NCI-H187 (cell line): Measurements from ENCODE around the gene ESRRB.

Experiments
- DNase-seq, 2 experiments: peaks; one replicate each; lab custom pipeline; 2025; lab: John Stamatoyannopoulos, UW

ESRRB gene

GRCh38 chr14:76375947-76376404, at the start of gene ESRRB:
Gene ESRRB, plus strand, starts transcription at chr14:76376137. Its CDS starts 265 bp downstream, at chr14:76376402.
- DNase-seq = no peak

DNA sequence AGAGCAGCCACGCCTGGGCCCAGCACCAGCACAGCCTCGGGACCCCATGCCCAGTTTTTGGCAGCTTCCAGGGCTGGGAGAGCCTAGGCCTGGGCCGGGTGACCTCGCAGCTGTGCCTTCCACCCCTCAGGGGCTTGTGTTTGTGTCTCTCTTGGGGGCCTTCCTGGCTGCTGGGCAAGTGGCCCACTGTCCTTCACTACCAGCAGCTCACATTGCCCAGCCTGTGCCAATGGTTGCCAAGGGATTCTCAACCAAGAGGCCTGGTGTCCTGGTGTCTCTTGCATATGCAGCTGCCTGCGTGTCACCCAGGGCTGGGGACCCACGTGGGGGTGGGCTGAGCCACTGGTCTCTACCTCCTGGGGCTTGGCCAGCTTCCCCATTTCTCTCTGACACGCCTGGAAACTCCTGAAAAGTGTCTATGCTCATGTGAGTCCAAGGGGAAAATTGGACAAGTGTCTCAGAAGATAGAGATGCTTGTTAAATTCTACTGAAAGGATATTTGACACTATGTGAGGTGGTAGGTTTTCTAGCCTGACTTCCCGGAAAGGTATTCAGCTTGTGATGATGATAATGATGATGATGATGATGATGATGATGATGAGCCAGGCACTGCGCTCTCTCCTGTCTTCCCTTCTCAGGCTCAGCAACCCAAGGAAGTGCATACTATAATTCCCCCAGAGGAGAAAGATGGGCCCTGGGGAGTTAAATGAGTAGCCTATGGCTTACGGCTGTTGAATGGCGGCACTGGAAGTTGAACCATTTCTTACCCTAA, 48.8 kb upstream of the ESRRB start:
- no peak for DNase-seq

DNA sequence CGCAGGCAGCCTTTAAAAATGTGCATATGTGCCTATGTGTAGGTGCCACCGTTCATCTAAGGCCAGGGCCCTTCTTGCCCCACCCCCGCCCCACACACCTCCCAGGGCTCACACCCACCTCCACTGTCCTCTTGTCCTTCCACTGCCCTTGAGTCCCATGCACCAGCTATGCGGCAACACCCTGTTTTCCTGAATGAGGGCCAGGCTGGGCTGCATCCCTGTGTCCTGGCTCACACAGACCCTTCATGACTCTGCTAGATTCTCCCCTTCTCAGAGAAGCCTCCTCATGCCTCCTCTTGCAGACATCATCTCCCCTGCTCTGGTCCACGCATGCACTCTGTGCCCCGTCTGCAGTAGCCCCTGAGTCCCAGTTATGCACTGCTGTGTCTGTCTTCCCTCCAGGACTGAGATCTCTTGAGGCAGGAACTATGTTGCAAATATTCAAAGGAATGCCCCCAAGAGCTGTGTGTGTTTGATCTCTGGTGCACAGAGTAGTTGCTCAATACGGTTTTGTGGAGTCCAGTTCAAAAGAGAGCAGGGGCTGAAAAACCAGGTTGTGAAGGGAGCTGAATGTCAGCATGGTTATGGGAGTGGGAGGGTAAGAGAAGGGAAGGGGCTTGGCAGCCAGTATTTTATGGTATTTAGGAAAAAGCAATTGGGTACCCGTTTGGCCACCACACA, 47.3 kb upstream of the ESRRB start:
- no peak for DNase-seq

DNA sequence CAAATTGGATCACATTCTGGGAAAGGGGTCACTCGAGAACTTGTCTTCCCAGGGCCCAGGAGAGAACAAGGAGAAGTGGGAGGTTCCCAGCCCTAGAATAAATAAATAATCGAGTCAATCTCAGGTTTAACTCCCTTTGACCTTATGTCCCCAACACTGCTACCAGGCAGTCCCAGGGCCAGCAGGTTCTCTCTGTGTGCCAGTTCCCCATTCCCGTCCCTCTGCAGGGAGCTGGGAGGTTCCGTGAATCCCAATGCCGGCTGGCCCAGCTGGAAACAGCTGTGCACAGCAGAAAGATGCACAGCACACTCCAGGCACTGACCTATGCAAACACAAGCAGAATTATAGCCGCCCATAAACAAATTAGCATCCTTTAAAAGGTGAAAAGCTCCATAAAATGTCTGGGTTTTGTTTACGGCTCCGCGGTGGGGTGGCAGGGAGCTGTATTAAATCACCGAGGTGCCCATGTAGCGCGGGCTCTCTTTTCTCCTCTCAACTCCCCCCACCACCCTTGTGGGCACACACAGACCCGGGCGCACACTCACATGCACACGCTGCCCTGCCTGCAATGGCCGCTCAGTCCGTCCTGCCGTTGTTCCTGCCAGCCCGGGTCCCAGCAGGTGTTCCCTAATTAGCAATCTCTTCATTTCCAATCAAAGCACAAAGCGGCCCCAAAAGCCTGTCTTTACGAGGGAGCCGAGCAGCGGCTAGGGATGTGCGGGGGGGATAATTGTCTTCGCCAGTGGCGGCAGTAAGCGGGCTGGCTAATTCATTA, 46.6 kb upstream of the ESRRB start:
- DNase-seq = no peak

DNA sequence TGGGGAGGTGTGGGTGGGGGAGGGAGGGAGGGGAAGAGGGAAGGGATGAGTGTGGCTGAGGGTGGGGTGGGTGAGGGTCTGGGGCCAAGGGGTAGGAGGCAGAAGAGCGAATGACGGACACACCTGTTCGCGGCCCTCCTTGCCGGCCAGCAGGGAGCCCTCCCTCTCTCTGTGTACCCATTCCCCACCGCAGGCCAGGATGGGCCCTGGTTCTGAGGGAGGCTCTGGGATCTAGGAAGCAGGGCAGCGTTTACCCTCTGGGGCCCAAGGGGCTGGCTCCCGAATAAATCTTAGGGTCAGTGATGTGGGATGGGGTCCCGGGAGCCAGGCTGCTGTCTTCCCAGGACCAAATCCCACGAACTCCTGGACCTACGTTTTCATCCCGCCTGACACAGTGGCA, 46.0 kb upstream of the ESRRB start:
- DNase-seq = no peak

DNA sequence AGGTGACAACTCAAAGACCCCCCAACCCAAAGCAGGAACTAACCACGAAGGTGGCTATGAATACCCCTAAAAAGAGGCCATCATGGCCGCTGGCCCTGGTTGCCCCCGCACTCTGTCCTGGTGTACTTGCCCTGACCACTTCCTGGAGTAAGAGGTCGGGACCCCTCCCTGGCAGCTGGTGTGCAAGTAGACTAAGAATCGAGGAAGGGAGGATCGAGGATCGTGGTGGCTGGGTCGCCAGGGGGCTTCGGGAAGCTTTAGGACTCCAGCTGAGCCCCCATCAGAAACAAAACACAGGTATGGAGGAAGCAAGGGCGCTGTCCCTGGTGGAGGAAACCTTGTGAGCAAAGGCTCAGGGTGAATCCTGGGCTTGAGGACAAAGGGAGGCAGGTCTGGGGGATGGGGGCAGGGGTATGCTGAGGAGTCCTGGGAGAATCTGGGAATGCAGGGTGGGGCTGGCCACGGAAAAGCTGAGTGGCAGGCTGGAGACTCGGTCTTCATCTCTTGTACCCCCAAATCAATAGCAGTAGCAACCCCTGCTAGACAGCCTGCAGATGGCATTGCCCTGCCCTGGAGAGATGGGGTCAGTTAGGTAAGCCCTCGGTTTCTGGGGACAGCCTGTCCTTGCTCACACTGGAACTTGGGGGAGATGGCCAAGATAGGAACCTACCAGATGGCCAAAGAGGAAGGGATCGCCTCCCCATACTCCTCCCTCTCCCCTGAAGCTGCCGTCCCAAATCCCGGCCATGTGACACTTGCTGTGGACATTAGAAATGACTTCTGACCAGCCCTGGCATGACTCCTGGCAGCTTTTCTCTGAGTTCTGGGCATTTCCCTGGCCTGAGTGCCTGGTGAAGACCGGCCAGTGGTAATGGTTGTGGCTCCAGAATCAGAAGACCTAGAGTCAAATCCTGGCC, 45.3 kb upstream of the ESRRB start:
- DNase-seq = no peak

- no peak for DNase-seq
Observed at GRCh38 chr14:76331328-76332011, 44.5 kb upstream of the ESRRB start.

- no peak for DNase-seq
Observed at GRCh38 chr14:76333664-76334063, 42.3 kb upstream of the ESRRB start.

DNA sequence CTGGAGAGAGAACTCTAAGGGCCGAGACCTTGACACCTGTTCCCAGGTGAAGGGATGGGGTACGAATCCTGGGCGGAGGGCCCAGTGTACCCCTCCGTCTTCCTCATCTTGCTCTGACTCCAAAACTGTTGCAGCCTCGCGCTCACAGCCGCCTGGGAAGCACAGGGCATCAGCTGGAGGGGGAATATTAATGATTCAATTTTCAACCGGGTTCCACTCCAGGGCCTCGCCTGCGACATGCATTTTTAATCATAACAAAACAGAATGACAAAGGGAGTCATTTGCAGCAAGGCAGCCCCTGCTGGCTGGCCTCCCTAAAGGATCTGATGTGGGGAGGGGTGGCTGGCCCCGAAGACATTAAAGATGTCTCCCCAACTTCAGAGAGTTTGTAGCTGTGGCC, 41.6 kb upstream of the ESRRB start:
- no peak for DNase-seq

DNA sequence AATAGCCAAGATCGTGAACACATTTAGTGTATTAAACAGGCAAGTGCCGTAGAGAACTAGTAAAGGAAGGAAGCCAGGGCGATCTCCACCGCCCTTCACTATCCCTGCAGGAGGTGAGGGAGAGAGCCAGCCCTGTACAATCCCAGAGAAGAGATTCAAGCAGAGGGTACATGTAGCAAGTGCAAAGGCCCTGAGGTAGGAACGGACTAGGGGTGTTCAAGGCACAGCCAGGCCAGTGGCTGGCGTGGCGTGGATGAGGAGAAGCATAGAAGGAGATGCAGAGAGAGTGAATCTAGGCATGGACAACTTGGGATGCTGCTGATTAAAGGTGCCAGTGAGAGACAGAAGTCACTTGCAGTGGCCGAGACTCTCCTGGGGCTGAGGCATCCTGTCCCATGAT, 39.1 kb upstream of the ESRRB start:
- no peak for DNase-seq

DNA sequence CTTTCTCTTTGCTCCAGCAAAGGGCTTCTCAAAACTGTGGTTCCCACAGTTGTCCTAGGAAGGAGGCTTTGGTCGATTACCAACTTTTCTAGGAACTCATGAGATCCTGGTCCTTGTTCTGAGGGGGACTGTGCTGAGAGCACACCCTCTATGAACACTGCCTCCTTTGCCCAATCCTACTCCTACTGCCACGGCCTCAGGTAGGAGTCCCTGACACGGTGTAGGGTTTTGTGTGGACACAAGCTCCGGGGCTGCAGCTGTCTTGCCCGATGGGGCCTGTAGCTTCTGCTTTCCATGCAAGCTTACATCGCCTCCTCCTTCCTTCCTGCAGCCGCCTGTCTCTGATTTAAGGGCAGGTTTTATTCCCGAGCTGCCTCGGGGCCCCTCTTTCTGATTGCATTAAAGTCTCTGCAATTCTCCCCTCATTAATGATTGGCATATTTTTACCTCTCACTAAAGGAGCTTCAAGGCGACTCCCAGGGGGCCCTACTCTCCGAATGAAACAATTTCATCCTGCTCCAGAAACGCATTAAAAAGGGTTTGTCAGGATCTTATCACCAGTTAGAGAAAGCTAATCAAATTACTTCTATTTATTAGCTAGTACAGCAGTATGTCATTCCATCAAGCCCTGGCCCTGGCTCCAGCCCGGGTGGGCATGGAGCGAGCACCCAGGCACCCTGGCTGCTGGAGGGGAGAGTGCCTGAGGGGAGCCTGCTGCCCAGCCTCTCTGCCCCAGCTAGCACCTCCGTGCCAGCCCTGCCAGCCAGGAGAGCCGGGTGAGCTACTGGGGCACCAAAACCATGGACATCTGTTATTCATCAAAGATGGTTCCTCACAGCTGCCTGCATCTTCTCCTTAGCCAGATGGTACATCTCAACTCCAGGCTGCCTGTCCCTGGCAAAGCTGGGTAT, 38.0 kb upstream of the ESRRB start:
- no peak for DNase-seq

DNA sequence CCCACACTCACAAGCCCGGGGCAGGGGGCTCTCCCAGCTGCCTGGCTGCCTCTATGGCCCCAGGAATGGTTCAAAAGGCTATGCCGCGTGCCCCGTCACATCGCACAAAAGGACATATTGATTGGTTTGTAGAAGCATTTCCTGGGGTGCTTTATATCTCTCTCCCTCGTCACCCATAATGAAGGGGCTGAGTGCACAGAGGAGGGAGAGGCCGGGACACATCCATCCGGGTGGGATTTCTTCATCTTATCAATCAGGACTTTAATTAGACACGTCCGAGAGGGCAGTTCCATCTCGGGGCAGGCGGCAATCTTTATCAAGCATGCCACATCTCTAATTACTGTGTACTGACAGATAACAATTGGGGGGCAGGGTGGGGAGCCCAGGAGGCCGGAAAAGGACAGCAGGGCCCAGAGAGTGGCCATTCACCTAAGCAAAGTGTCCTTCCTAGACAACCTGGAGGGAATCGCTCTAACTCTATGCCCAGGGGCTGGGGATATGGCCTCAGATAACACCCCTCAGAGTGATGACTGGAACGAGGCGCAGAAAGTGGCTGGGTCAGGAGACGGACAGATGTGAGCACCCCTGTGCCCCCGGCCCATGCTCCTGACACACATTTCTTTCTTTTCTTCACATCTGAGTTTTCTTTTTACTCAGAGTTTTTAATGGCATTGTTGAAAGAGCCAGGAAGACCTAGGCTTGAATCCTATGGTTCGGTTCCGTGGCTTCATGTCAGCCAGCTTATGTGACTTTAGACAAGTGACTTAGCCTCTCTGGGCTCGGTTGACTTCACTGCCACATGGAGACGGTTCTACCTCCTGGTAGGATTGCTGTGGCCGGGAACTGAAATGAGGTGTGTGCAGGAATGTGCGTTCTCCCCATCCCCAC, 36.0 kb upstream of the ESRRB start:
- DNase-seq = no peak

GRCh38 chr14:76343386-76343785, 32.6 kb upstream of the ESRRB start:
- no peak for DNase-seq

DNA sequence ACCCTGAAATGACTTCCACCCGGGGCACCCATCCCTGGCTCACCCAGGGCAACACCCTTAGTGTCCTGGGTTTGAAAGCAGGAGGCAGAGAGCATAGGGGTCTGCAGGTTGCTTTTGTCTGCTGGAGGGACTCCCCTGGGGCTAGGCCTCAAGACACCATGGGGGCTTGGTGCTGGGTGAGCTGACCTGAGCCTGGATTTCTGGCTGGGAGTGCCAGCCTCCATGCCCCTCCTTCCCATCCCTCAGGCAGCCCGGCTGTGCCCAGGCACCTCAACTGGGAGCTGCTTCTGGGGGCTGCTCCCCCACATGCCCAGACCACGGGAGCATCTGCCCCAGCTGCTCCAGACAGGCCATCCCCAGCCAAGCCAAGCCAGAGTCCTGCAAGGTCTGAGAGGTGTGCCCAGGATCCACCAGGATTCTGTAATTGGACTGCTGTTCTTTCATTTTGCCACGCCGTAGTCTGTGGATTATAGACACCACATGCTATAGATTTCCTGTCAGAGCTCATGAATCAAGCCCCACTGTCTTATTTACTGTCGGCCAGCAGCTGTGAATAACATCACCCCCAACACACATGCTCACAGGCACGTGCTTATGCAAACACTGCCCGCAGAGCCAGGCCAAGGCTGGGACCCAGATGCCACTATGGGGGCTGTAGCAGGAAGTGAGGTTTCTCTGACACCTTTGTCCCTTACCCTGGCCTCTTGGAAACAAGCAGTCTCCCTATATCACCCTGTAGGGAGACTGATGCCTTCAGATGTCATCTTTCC, 29.4 kb upstream of the ESRRB start:
- no peak for DNase-seq

DNA sequence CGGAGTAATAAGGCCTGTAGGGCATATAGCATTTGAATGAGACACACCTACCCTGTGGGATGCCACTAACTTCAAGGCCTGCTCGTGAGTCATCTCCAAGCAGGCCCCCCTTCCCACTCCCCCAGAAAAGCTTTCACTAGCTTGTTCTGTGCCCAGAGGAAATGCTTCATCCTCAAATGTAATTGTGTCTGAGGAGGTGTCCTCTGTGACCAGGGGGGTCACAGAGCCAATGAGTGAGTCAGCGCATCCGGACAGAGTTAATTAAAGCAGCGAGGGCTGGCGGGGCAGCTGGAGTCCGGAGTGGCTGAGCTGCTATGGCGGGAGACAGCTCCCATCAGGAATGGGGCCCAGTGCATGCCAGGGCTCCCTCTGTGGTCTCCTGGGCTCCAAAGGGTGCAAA, 27.0 kb upstream of the ESRRB start:
- DNase-seq = no peak

DNA sequence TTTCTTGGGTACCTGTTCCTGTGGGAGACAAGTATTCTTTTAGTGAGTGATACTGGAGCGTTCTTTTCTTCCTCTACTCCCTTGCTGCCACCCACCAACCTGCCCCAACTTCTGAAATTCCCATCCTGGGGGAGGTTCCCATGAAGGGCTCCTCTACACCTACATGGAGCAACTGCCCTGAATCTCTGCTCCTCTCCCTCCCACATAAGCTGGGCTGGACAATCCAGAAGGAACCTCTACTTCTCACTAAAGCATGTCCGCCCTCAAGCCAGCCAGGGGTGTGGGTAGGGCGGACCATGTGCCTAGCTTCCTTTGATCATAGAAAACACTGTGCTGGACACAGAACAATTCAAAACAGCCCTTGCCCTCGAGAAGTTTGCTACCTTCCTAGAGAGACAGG, 25.9 kb upstream of the ESRRB start:
- DNase-seq = no peak

- no peak for DNase-seq
Observed at GRCh38 chr14:76350671-76351070, 25.3 kb upstream of the ESRRB start.

GRCh38 chr14:76351941-76352340, 24.0 kb upstream of the ESRRB start:
- no peak for DNase-seq
